Fibroblast of skin of right biceps (primary cell): Measurements from ENCODE around the gene FAM131B.
A peak's percentile ranks its signal among the peaks of the same experiment; 100 is the strongest.

Source experiments
- DNase-seq: peaks from one replicate; pipeline ENCODE4 v3.0.0-alpha.2; 2013

Gene FAM131B

GRCh38 chr7:143320620-143321019, 41.9 kb downstream of the FAM131B start:
- no peak for DNase-seq

- DNase-seq, result peak; percentile 34
Observed at GRCh38 chr7:143318661-143319060, 43.9 kb downstream of the FAM131B start.

- no peak for DNase-seq
Observed at GRCh38 chr7:143316492-143316891, 46.0 kb downstream of the FAM131B start.

GRCh38 chr7:143315776-143316175, 46.7 kb downstream of the FAM131B start, which contains the start of gene CLCN1:
Gene CLCN1 (plus strand): TSS chr7:143316111. CDS start chr7:143316213, 102 bp downstream.
- DNase-seq, result no peak

GRCh38 chr7:143314127-143314526, 48.4 kb downstream of the FAM131B start:
- DNase-seq, result no peak

- DNase-seq, result no peak
Observed at GRCh38 chr7:143308632-143309031, 53.9 kb downstream of the FAM131B start.

GRCh38 chr7:143305423-143306070, 57.0 kb downstream of the FAM131B start:
- peak; percentile 34 for DNase-seq

GRCh38 chr7:143304938-143305337, 57.6 kb downstream of the FAM131B start:
- no peak for DNase-seq

GRCh38 chr7:143303733-143304132, 58.8 kb downstream of the FAM131B start:
- DNase-seq, result no peak
